Hepatocyte (in vitro differentiated cells): ENCODE data around the gene ADAMTS8. TPM values are rescaled to one million over a fixed set of nuclear protein-coding genes. Genes with fewer than 3 reads are reported as not detected.

Experiments
- DNase-seq: peaks from one replicate; pipeline ENCODE4 v3.0.0-alpha.2; 2016; ENCODE audit warnings: low spot score
- H2AFZ ChIP-seq: fragments of 200-600 bp; sonication (generic); 2 replicates; pipeline ENCODE4 v1.6.0; 2016; ENCODE audit warnings: antibody characterized with exemption, mild to moderate bottlenecking
- H3K27ac ChIP-seq: fragments of 200-600 bp; sonication (generic); 2 replicates; pipeline ENCODE4 v1.5.1; 2016; ENCODE audit warnings: mild to moderate bottlenecking
- H3K27me3 ChIP-seq: fragments of 200-600 bp; sonication (generic); 2 replicates; pipeline ENCODE4 v1.6.1; 2016
- H3K36me3 ChIP-seq: fragments of 200-600 bp; sonication (generic); replicated peaks from 2 replicates; pipeline ENCODE4 v1.5.1; 2016; ENCODE audit warnings: low read depth; ENCODE audit not compliant: insufficient read depth
- H3K4me1 ChIP-seq: fragments of 200-600 bp; sonication (generic); 2 replicates; pipeline ENCODE4 v1.5.1; 2016; ENCODE audit warnings: mild to moderate bottlenecking, moderate library complexity; ENCODE audit not compliant: insufficient read depth
- H3K4me2 ChIP-seq: fragments of 200-600 bp; sonication (generic); 2 replicates; pipeline ENCODE4 v1.6.0; 2016
- H3K4me3 ChIP-seq: fragments of 200-600 bp; sonication (generic); 2 replicates; pipeline ENCODE4 v1.5.1; 2016; ENCODE audit warnings: mild to moderate bottlenecking
- H3K79me2 ChIP-seq: fragments of 200-600 bp; sonication (generic); 2 replicates; pipeline ENCODE4 v1.6.0; 2017; ENCODE audit warnings: mild to moderate bottlenecking
- H3K9me2 ChIP-seq: fragments of 200-600 bp; sonication (generic); replicated peaks from 2 replicates; pipeline ENCODE4 v1.6.0; 2017; ENCODE audit warnings: mild to moderate bottlenecking; ENCODE audit not compliant: insufficient read depth
- H3K9me3 ChIP-seq: fragments of 200-600 bp; sonication (generic); 2 replicates; pipeline ENCODE4 v1.5.1; 2016; ENCODE audit warnings: low read depth, mild to moderate bottlenecking
- H4K20me1 ChIP-seq: fragments of 200-600 bp; sonication (generic); 2 replicates; pipeline ENCODE4 v1.6.0; 2016; ENCODE audit warnings: mild to moderate bottlenecking; ENCODE audit not compliant: insufficient read depth, poor library complexity, severe bottlenecking
- EZH2 ChIP-seq: fragments of 200-600 bp; sonication (generic); IDR thresholded peaks from 2 replicates; pipeline ENCODE4 v1.6.1; 2016; ENCODE audit warnings: antibody characterized with exemption, mild to moderate bottlenecking, borderline replicate concordance
- EZH2phosphoT487 ChIP-seq: fragments of 200-600 bp; sonication (generic); IDR thresholded peaks from one replicate; pipeline ENCODE4 v1.6.1; 2018; ENCODE audit warnings: antibody characterized with exemption, mild to moderate bottlenecking, low read depth, moderate library complexity; ENCODE audit not compliant: unreplicated experiment, severe bottlenecking
- WGBS: methylation state at CpG from one replicate; pipeline ENCODE4 v1.1.6; 2016; ENCODE audit warnings: low lambda C conversion rate; ENCODE audit errors: missing lambda C conversion rate; 5-methylcytosine and 5-hydroxymethylcytosine counted together
- polyA plus RNA-seq: library from polyadenylated mRNA; unstranded; fragments of >200 nt; fragmentation: Nextera tagmentation; extraction: Ambion mirVana; gene quantifications from 2 replicates; pipeline ENCODE4 v1.2.1, GENCODE V29; 2016
- total RNA-seq: library from RNA; depleted of rRNA; stranded (reverse); fragments of >200 nt; gene quantifications from 2 replicates; pipeline ENCODE4 v1.2.3, GENCODE V29; 2014
- TF ChIP-seq, protein P1 (sequence below): fragments of 200-600 bp; sonication (generic); IDR thresholded peaks from 2 replicates; pipeline ENCODE4 v1.5.1; 2016; ENCODE audit warnings: antibody characterized with exemption, mild to moderate bottlenecking; ENCODE audit not compliant: poor library complexity

ADAMTS8 gene
- total and polyA plus RNA-seq, 2 experiments from 2014 or later: 1.7 to 2.3 TPM

DNA sequence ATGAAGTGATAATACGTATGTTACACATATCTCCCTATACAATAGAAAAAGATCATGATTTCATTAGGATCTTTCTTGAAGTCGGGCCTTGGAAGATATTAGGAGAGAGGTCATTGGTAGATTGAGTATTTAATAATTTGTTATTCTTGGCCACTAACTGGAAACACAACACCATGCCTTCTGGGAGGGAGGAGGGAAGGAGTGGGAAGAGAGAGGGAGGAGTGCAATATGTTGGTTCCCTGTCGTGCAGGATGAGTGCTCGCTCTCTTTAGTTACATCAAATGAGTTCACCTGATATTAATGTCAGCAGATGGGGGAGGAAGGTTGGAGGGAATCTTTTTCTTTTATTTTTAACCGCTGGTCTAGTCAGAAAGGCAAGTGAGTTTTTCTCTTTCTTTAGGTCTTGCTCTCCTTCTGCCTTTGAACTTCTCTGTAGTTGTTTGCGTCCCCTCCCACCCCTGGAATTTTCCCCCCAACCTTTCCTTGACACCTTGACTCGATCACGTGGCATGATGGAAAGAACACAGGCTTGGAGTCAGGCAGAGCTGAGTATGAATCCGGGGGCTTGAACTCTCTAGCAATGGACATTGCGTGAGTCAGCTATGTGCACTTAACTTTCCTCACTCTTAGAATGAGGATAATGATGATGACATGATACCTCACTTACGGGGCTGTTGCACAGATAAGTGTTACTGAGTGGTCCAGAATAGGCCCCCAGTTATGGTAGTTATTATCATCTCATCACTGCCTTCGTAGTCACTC is 26.3 kb upstream of the ADAMTS8 start:
- TF ChIP-seq, protein P1, sequence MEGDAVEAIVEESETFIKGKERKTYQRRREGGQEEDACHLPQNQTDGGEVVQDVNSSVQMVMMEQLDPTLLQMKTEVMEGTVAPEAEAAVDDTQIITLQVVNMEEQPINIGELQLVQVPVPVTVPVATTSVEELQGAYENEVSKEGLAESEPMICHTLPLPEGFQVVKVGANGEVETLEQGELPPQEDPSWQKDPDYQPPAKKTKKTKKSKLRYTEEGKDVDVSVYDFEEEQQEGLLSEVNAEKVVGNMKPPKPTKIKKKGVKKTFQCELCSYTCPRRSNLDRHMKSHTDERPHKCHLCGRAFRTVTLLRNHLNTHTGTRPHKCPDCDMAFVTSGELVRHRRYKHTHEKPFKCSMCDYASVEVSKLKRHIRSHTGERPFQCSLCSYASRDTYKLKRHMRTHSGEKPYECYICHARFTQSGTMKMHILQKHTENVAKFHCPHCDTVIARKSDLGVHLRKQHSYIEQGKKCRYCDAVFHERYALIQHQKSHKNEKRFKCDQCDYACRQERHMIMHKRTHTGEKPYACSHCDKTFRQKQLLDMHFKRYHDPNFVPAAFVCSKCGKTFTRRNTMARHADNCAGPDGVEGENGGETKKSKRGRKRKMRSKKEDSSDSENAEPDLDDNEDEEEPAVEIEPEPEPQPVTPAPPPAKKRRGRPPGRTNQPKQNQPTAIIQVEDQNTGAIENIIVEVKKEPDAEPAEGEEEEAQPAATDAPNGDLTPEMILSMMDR: no peak
- TF ChIP-seq EZH2phosphoT487 (no peak), EZH2 (no peak)
- Histone ChIP-seq H3K27ac (no peak overlapping the region), H3K79me2 (peaks cover 17% of the 10 kb centered on the region), H4K20me1 (no peaks in the 10 kb centered on the region), H3K4me3 (no peak overlapping the region), H3K36me3 (no peaks in the 10 kb centered on the region), H3K9me3 (no peaks in the 10 kb centered on the region), H3K4me1 (peaks cover 17% of the 10 kb centered on the region), H3K9me2 (no peaks in the 10 kb centered on the region), H3K4me2 (no peak overlapping the region), H2AFZ (no peak overlapping the region), H3K27me3 (peaks cover 11% of the 10 kb centered on the region)
- WGBS: 65% methylated on average over 12 of the region's 12 CpGs
- no peak for DNase-seq

DNA sequence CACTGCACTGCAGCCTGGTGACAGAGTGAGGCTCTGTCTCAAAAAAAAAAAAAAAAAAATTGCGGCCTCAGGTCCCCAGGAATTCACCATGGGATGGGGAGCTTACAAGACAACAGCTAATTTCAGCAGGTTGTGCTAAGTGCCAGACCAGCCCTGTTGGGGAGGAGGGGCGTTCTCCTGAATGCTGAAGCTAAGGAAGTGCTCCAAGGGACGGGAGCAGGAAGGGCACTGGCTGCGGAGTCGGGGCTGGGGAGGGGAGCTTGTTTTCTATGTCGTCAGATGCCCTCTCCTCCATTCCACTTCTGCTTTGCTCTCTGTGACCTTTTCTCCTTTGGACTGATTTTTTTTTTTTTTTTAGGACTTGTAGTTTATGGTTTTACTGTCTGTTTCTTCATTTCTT is 24.5 kb upstream of the ADAMTS8 start:
- no peak overlapping the region for H2AFZ ChIP-seq
- H3K4me1 ChIP-seq: peaks cover 17% of the 10 kb centered on the region
- TF ChIP-seq EZH2 (no peak), EZH2phosphoT487 (no peak)
- TF ChIP-seq, protein P1: no peak
- no peaks in the 10 kb centered on the region for H3K36me3 ChIP-seq
- no peaks in the 10 kb centered on the region for H3K9me2 ChIP-seq
- H3K4me2 ChIP-seq: no peak overlapping the region
- DNase-seq: no peak
- H3K27me3 ChIP-seq: peaks cover 17% of the 10 kb centered on the region
- H3K9me3 ChIP-seq: no peaks in the 10 kb centered on the region
- H3K27ac ChIP-seq: no peak overlapping the region
- peaks cover 4% of the 10 kb centered on the region for H4K20me1 ChIP-seq
- no peak overlapping the region for H3K4me3 ChIP-seq
- H3K79me2 ChIP-seq: peaks cover 17% of the 10 kb centered on the region
- WGBS: 81% methylated on average over 6 of the region's 6 CpGs

DNA sequence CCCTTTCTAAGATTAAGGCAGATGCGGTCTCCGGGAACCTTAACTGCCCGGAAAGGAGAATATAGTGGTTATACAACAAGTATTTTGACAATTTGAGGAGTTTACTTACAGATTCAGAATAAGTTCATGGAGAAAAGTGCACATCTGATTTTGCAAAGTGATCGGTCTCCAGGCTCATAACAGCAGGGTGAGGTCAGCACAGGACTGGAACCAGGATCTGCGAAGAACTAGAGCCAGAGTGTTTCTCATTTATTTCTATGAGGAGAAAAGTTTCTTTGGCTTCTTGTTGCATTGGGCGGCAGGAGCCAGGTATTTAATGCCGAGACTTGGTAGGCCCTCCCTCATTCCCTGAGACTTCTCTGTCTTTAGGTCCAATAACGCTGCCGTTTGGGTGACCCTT is 23.8 kb upstream of the ADAMTS8 start:
- Histone ChIP-seq H3K4me3 (no peak overlapping the region), H3K27ac (no peak overlapping the region)
- TF ChIP-seq, protein P1: no peak
- TF ChIP-seq EZH2phosphoT487 (no peak), EZH2 (no peak)

More for the DNA sequence above, 23.8 kb upstream of the ADAMTS8 start:
- DNase-seq: no peak
- peak overlapping the region; percentile 98 for H3K4me2 ChIP-seq
- peaks cover 4% of the 10 kb centered on the region for H4K20me1 ChIP-seq
- H3K4me1 ChIP-seq: peaks cover 17% of the 10 kb centered on the region
- whole genome bisulfite sequencing: 90% methylated on average over 9 of the region's 9 CpGs
- peaks cover 17% of the 10 kb centered on the region for H3K79me2 ChIP-seq
- H2AFZ ChIP-seq: no peak overlapping the region
- no peaks in the 10 kb centered on the region for H3K9me3 ChIP-seq
- H3K9me2 ChIP-seq: no peaks in the 10 kb centered on the region
- no peaks in the 10 kb centered on the region for H3K36me3 ChIP-seq
- H3K27me3 ChIP-seq: peaks cover 17% of the 10 kb centered on the region
